Retinal pigment epithelial cell (primary cell): ENCODE results near the gene TOM1.

Source experiments
- DNase-seq: peaks from one replicate; pipeline ENCODE4 v3.0.0-alpha.2; 2010; ENCODE audit warnings: low read depth
- H3K4me3 ChIP-seq: 2 replicates; pipeline ENCODE4 v1.5.1; 2011; ENCODE audit warnings: mild to moderate bottlenecking, low read length, control low read depth, moderate library complexity
- TF ChIP-seq, protein P1 (sequence below): conservative IDR thresholded peaks from 2 replicates; pipeline ENCODE4 v1.5.1; 2011; ENCODE audit warnings: low read depth, low read length, control low read depth, inconsistent platforms

TOM1 gene

DNA sequence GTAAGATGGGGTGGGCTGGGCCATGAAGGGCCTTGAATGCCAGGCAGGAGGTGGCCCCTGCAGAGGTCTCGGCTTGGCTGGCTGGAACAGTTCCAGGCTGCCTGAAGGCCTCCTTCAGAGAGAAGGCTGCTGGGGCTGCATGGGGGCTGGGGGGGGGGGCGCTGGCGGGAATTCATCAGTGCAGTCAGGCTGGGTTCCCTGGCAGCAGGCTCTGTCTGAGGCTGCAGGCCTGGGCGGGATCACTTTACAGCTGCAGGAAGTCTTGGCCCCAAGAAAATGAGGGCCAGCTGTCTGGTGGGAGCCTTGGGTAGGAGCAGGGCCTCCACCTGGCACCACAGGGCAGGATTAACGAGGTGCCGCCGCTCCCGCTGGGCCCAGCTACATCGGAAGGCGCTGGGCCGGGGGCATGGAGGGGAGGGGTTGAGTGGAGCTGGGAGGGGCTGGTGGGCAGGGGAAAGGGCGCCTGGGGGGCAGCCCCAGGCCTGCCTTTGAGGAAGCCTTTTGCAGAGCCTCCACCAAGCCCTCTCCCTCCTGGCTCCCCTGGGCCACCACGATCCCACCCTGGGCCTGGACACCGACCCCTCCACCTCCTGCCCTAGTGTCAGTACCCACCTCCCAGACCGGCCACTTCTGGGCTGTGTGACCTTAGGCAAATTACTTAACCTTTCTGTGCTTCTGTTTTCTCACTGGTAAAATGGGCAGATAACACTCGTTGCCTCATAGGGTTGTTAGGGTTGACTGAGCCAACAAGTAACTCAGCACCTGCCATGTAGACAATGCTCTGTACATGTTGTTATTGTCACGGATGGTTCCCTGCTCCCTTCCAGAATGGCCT, 50.2 kb downstream of the TOM1 start:
- TF ChIP-seq, protein P1, sequence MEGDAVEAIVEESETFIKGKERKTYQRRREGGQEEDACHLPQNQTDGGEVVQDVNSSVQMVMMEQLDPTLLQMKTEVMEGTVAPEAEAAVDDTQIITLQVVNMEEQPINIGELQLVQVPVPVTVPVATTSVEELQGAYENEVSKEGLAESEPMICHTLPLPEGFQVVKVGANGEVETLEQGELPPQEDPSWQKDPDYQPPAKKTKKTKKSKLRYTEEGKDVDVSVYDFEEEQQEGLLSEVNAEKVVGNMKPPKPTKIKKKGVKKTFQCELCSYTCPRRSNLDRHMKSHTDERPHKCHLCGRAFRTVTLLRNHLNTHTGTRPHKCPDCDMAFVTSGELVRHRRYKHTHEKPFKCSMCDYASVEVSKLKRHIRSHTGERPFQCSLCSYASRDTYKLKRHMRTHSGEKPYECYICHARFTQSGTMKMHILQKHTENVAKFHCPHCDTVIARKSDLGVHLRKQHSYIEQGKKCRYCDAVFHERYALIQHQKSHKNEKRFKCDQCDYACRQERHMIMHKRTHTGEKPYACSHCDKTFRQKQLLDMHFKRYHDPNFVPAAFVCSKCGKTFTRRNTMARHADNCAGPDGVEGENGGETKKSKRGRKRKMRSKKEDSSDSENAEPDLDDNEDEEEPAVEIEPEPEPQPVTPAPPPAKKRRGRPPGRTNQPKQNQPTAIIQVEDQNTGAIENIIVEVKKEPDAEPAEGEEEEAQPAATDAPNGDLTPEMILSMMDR: no peak
- no peak overlapping the region for H3K4me3 ChIP-seq
- no peak for DNase-seq

- peak overlapping the region; percentile 62 for H3K4me3 ChIP-seq
- peak; percentile 63 for DNase-seq
- TF ChIP-seq, protein P1: peak; percentile 72
Observed at GRCh38 chr22:35350539-35351503, 51.1 kb downstream of the TOM1 start.

- TF ChIP-seq, protein P1: peak; percentile 55
- H3K4me3 ChIP-seq: no peak overlapping the region
- DNase-seq: no peak
Observed at GRCh38 chr22:35352214-35353111, 52.8 kb downstream of the TOM1 start.

DNA sequence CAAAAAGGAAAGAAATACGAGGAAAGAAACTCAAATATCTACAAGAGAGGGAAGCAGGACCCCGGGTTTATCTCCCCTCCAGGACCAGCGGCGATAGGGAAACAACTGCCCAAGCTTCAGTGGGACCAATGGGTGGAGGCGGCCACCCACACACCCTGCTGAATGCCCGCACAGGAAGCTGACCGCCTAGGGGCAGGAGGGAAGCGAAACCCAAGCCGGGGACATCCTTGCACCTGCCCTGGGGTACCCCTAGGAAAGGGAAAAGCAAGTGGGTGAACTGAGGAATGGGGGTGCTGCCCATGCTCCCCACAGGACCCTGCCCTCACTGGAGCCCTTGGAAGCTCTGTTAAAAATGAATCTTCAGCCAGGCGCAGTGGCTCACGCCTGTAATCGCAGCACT, 53.6 kb downstream of the TOM1 start:
- H3K4me3 ChIP-seq: no peak overlapping the region
- TF ChIP-seq, protein P1: no peak
- no peak for DNase-seq

DNA sequence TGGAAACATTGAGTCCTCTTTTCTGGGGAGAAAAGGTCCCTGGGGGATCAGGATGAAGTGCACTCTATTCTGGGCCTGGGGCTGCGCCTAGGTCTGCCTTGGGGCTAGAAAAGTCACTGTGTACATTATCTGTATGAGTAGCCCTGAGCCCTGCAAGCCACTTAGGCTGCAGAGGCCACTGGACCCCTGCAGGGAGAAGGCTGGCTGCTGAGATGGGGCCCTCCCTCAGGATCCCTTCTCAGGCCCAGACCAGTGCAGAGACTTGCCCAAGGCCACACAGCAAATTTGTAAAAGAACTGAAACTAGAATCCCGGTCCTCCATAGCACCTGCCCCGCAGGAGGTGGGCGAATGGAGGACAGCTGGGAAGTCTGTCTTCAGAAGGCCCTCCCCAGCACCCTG, 54.4 kb downstream of the TOM1 start:
- H3K4me3 ChIP-seq: no peak overlapping the region
- no peak for DNase-seq
- TF ChIP-seq, protein P1: no peak

DNA sequence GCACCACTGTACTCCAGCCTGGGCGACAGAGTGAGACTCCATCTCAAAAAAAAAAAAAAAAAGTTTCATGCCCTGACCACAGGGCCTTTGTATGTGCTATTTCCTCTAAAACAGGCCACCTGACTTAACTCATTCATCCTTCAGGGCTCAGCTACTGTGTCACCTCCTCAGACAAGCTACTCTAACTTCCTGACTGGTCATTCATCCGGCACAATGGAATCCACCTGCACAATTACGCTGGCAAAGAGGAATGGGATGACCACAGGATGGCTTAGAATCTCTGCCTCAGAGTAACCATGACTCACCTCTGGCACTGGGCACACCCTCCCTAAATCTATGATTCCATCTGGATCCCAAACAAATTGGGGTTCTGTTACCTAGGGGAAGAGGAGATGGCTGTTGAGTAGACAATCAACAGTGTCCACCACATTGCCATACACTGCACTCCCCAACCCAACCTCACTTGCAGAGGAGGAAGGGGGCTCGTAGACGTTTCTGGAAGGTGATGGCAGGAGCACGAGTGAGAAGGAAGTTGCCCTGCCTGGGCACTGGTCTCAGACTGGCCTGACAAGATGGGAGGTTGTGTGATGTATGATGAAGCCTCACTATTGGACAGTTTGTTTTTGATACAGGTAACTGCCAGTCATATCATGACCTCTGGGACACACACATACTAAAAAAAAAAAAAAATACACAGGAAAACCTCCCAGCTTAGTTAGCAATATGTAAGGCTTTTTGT, 58.4 kb downstream of the TOM1 start:
- TF ChIP-seq, protein P1: no peak
- DNase-seq: no peak
- H3K4me3 ChIP-seq: no peak overlapping the region
